Ishikawa (cell line): Measurements from ENCODE around the gene TRAPPC3.

Source experiments
- CEBPB ChIP-seq: IDR thresholded peaks from 2 replicates; pipeline ENCODE4 v1.6.1; 2012
- CREB1 ChIP-seq: IDR thresholded peaks from 2 replicates; pipeline ENCODE4 v1.6.1; 2012; ENCODE audit warnings: low read depth
- EGR1 ChIP-seq: IDR thresholded peaks from 2 replicates; pipeline ENCODE4 v1.6.1; 2012
- EP300 ChIP-seq: IDR thresholded peaks from 2 replicates; pipeline ENCODE4 v1.6.1; 2012; ENCODE audit warnings: borderline replicate concordance
- FOXM1 ChIP-seq: IDR thresholded peaks from 2 replicates; pipeline ENCODE4 v1.6.1; 2012; ENCODE audit warnings: low read depth, borderline replicate concordance
- MAX ChIP-seq: IDR thresholded peaks from 2 replicates; pipeline ENCODE4 v1.6.1; 2012
- NFIC ChIP-seq: IDR thresholded peaks from 2 replicates; pipeline ENCODE4 v1.6.1; 2012
- RAD21 ChIP-seq: IDR thresholded peaks from 2 replicates; pipeline ENCODE4 v1.6.1; 2012; ENCODE audit warnings: low read depth
- REST ChIP-seq: IDR thresholded peaks from 2 replicates; pipeline ENCODE4 v1.6.1; 2012; ENCODE audit warnings: low read depth, mild to moderate bottlenecking
- TAF1 ChIP-seq: IDR thresholded peaks from 2 replicates; pipeline ENCODE4 v1.6.1; 2012; ENCODE audit warnings: low read depth, mild to moderate bottlenecking
- TCF12 ChIP-seq: IDR thresholded peaks from 2 replicates; pipeline ENCODE4 v1.6.1; 2012; ENCODE audit warnings: low read depth
- TEAD4 ChIP-seq: IDR thresholded peaks from 2 replicates; pipeline ENCODE4 v1.6.1; 2012
- USF1 ChIP-seq: IDR thresholded peaks from 2 replicates; pipeline ENCODE4 v1.6.1; 2012
- YY1 ChIP-seq: IDR thresholded peaks from 2 replicates; pipeline ENCODE4 v1.6.1; 2012; ENCODE audit warnings: low read depth
- ZBTB7A ChIP-seq: IDR thresholded peaks from 2 replicates; pipeline ENCODE4 v1.6.1; 2012; ENCODE audit warnings: low read depth

Gene TRAPPC3

GRCh38 chr1:36132029-36132428 is 17.3 kb downstream of the TRAPPC3 start:
- TF ChIP-seq USF1 (no peak), CREB1 (no peak), TCF12 (no peak), RAD21 (no peak)

GRCh38 chr1:36128905-36129206 is 20.4 kb downstream of the TRAPPC3 start:
- TF ChIP-seq TEAD4 (no peak), RAD21 (no peak), CREB1 (no peak), CEBPB (no peak), YY1 (no peak), EGR1 (no peak), MAX (no peak), TCF12 (no peak), NFIC (no peak), FOXM1 (no peak), ZBTB7A (no peak), EP300 (no peak), REST (no peak), USF1 (no peak), TAF1 (no peak)

GRCh38 chr1:36128126-36128904 is 21.0 kb downstream of the TRAPPC3 start:
- no peak for TF ChIP-seq FOXM1
- no peak for TF ChIP-seq YY1
- TF ChIP-seq CEBPB, result no peak
- no peak for TF ChIP-seq ZBTB7A
- no peak for TF ChIP-seq TAF1
- TF ChIP-seq MAX, result no peak

GRCh38 chr1:36126797-36127500 is 22.3 kb downstream of the TRAPPC3 start:
- TF ChIP-seq TCF12 (no peak), CEBPB (no peak), EP300 (no peak), RAD21 (no peak), MAX (no peak), EGR1 (no peak), TAF1 (no peak)

GRCh38 chr1:36126005-36126716 is 23.1 kb downstream of the TRAPPC3 start:
- TF ChIP-seq REST (no peak), FOXM1 (no peak), CEBPB (no peak), RAD21 (no peak), MAX (no peak), CREB1 (no peak), ZBTB7A (no peak), YY1 (no peak), EP300 (no peak), EGR1 (no peak), TCF12 (no peak), USF1 (no peak), NFIC (no peak), TAF1 (no peak), TEAD4 (no peak)
